Natural killer cell treated with Interleukin-12 subunit alpha and Interleukin-12 subunit beta and Interleukin-15 and Interleukin-18, amount 100 ng/mL, for 72 hours (primary cell): ENCODE data around the gene TEAD4. TPM values are rescaled to one million over a fixed set of nuclear protein-coding genes. Genes with fewer than 3 reads are reported as not detected.

ENCODE experiments used
- ATAC-seq, 2 donors: fragments of 150-1000 bp; cut with Tn5 transposase in 1 of 2; sonication (Bioruptor Pico), chemical (Tn5 transposase) in 1 of 2; 2 replicates each; pipeline ENCODE4 v1.10.0; 2021
- DNase-seq: peaks from one replicate; pipeline ENCODE4 v3.0.0; 2022; ENCODE audit warnings: low spot score
- H3K27ac Mint-ChIP-seq, 2 donors: 1 replicate in 1 of 2; 2 replicates in 1 of 2; pipeline ENCODE4 v1.8.0; 2022; ENCODE audit warnings: mixed read lengths in 2 of 2, mild to moderate bottlenecking in 1 of 2, moderate library complexity in 1 of 2
- H3K27me3 Mint-ChIP-seq, 2 donors: 1 replicate in 1 of 2; 2 replicates in 1 of 2; pipeline ENCODE4 v1.8.0; 2022; ENCODE audit warnings: mixed read lengths in 2 of 2
- H3K36me3 Mint-ChIP-seq: one replicate; pipeline ENCODE4 v1.8.0; 2022; ENCODE audit warnings: mixed read lengths
- H3K4me1 Mint-ChIP-seq, 2 donors: 1 replicate in 1 of 2; 2 replicates in 1 of 2; pipeline ENCODE4 v1.8.0; 2022; ENCODE audit warnings: low read depth in 2 of 2, mixed read lengths in 2 of 2, mild to moderate bottlenecking in 1 of 2
- H3K4me3 Mint-ChIP-seq: one replicate; pipeline ENCODE4 v1.8.0; 2022; ENCODE audit warnings: mixed read lengths
- H3K9me3 Mint-ChIP-seq: 2 replicates; pipeline ENCODE4 v1.8.0; 2022; ENCODE audit warnings: mixed read lengths
- total RNA-seq, 2 donors: library from RNA; stranded (reverse); gene quantifications; one replicate each; pipeline ENCODE4 v1.2.3, GENCODE V29; 2022

TEAD4 gene
- total RNA-seq, 2 donors from 2014 or later: 0.33 TPM; not detected in 1

DNA sequence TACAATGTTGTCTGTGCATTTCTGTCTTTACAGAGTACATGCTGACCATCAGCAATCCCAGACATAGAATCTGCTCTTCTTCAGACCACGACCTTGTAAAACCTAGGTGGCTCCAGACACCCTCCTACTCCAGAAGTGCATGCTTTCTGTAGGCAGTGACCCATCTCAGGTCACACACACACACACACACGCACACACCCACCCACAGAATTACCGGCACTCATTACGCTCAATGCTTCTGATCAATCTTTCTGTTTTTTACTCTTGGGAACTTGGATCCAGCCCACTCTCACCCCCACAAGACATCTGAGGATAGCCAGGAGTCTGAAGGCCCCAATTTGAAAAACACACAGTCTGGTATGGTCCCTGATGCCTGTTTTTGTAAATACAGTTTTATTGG lies 110.5 kb downstream of the TEAD4 start:
- Mint-ChIP-seq H3K4me1 (no peaks in the 10 kb centered on the region), H3K27me3 (peaks cover 6 to 14% of the 10 kb centered on the region in 2 donors), H3K27ac (no peak overlapping the region), H3K9me3 (no peaks in the 10 kb centered on the region), H3K4me3 (no peak overlapping the region), H3K36me3 (no peaks in the 10 kb centered on the region)
- DNase-seq (no peak), ATAC-seq (no peak)

DNA sequence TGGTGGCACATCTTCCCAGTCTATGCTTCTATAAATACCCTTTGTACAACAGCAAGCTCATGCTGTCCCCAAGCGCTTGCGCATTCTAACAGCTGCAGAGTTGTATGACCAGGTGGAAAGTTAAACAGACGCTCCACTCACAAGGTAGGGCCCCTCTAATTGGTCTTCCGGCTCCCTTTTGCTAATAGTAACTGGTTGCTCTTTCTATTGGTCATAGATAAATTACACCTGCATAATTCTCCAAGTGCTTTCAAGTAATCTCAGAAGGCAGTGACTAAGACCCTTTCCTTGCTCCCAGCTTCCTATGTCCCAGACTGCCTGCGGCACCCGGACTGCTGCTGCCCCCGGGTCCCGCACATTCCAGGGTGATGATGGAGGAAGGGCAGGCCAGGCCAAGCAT lies 111.9 kb downstream of the TEAD4 start:
- H3K9me3 Mint-ChIP-seq: no peaks in the 10 kb centered on the region
- peaks cover 13 to 16% of the 10 kb centered on the region in 2 donors for H3K27me3 Mint-ChIP-seq
- no peak for DNase-seq
- no peak overlapping the region for H3K4me3 Mint-ChIP-seq
- no peaks in the 10 kb centered on the region for H3K36me3 Mint-ChIP-seq
- no peak for ATAC-seq
- H3K27ac Mint-ChIP-seq: no peak overlapping the region
- no peaks in the 10 kb centered on the region for H3K4me1 Mint-ChIP-seq

DNA sequence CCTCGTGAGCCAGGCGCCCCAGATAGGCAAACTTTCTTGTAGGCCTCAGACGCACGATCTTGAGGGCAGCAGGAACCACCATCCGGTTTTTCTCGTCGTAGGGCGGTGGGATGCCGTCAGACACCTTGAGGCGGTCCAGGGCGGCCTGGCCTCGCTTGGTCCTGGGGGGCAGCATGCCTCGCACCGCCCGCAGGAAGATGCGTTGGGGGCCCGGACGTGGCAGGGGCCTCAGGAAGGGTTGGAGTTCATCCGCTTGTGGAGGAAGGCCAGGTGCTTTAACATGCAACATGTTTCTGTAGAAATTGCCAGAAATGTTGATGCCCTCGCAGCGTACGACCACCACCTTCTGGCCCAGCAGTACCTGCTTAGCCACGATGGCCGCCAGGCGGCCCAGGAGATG lies 112.5 kb downstream of the TEAD4 start:
- H3K4me1 Mint-ChIP-seq: no peaks in the 10 kb centered on the region
- peaks cover 13 to 14% of the 10 kb centered on the region in 2 donors for H3K27me3 Mint-ChIP-seq
- H3K9me3 Mint-ChIP-seq: no peaks in the 10 kb centered on the region
- ATAC-seq (no peak), DNase-seq (no peak)
- no peak overlapping the region for H3K27ac Mint-ChIP-seq
- no peak overlapping the region for H3K4me3 Mint-ChIP-seq
- H3K36me3 Mint-ChIP-seq: no peaks in the 10 kb centered on the region

DNA sequence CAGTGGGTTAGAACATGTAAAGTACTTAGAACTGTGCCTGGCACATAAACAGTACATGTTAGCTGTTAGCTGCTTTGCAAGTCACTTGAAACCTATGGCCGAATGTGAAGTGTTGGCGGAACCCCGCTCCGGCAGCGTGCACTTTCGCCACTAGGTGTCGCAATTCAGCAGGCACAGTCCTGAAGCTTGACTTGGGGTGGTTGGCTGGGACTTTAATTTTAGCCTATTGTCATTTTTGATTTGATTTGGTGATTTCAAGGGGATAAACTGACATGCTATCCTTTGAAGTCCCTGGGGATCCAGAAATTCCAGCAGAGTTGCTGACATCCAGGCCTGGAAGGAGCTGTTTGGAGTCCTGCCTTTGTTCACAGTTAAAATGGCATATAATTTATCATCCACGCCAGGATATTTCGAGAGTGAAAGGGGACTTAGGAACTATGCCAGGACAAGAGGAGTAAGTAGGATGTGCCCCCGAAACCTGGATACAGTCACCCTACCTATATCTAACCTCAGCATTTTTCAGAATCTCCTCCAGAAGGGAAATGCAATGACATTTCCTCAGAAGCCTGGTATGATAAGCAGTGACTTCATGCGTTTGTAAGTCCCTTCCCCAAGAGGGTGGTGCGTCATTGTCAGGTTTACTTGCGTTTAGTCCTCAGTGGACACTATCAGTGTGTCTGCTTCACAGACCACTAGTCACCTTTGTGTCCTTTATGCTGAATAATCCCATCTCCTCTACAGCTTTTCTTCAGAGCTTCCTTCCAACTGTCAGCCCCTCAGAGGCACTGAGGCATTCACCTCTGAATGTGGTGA lies 114.4 kb downstream of the TEAD4 start:
- Mint-ChIP-seq H3K4me1 (peaks cover 0 to 5% of the 10 kb centered on the region in 2 donors), H3K9me3 (no peaks in the 10 kb centered on the region), H3K4me3 (no peak overlapping the region), H3K27me3 (peaks cover 11 to 13% of the 10 kb centered on the region in 2 donors), H3K36me3 (no peaks in the 10 kb centered on the region), H3K27ac (no peak overlapping the region)
- peak; percentile 84 for DNase-seq
- peak in 1 of 2 donors; percentile 51 for ATAC-seq

DNA sequence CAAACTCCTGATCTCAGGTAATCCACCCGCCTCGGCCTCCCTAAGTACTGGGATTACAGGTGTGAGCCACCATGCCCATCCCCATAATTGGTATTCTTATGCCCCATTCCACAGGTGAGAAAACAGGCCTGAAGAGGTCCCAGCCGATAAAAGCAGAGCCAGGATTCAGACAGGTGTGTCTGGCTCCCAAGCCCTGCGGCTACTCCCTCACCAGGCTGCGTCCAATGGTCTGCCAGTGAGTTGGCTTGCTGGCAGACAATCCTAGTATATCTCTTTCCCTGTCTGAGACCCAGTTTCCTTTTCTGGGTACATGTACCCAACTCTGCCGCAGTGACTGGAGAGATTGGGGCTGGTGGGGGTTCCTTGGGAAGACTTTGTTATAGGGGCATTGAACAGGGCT lies 116.1 kb downstream of the TEAD4 start:
- ATAC-seq (no peak), DNase-seq (no peak)
- H3K9me3 Mint-ChIP-seq: no peaks in the 10 kb centered on the region
- H3K27ac Mint-ChIP-seq: no peak overlapping the region
- H3K27me3 Mint-ChIP-seq: peaks cover 7 to 8% of the 10 kb centered on the region in 2 donors
- H3K4me3 Mint-ChIP-seq: peak overlapping the region; percentile 42
- peaks cover 0 to 5% of the 10 kb centered on the region in 2 donors for H3K4me1 Mint-ChIP-seq
- H3K36me3 Mint-ChIP-seq: no peaks in the 10 kb centered on the region

DNA sequence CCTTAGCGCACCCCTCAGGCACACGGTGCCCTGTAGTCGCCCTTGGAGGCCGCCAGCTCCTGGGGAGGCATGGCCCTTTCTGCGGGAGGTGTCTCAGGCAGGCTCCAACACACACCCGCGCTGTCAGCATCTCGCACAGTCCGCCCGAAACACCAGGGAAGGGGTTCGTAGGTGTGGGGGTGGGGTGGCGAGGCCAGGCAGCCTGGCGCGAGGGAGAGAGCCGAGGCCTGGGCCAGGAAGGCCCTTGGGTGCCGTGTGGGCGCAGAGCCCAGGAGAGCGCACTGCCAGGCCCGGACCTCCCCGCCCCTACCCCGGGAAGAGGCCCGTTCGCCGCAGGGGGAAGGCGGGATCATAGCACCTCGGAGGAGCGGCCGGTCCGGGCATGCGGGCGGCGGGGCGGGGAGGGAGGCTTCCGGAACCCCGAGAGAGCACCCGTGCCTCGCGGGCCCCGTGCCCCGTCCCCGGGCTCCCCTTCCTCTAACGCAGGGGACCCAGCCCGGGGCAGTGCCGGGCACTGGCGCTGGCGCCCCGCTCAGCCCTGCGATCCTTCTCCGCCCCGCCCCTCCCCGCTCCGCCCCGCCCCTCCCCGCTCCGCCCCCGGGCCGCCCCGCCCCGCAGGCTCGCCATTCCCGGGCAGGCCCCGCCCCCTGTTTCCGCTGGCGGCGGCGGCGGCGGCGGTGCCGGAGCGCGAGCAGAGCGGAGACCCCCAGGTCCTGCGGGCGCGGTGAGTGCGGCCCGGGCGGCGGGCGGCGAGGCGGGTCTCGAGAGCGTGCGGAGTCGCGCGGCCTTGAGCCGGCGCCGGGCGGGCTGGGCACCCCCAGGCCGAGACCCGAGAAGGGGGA lies 117.8 kb downstream of the TEAD4 start, which contains the start of gene TSPAN9:
Gene TSPAN9, plus strand, starts transcription at position 650 of the 842 bp plus-strand sequence. CDS start 123,815 bp downstream, outside the sequence.
- no peaks in the 10 kb centered on the region for H3K36me3 Mint-ChIP-seq
- peak; percentile 74 for DNase-seq

DNA sequence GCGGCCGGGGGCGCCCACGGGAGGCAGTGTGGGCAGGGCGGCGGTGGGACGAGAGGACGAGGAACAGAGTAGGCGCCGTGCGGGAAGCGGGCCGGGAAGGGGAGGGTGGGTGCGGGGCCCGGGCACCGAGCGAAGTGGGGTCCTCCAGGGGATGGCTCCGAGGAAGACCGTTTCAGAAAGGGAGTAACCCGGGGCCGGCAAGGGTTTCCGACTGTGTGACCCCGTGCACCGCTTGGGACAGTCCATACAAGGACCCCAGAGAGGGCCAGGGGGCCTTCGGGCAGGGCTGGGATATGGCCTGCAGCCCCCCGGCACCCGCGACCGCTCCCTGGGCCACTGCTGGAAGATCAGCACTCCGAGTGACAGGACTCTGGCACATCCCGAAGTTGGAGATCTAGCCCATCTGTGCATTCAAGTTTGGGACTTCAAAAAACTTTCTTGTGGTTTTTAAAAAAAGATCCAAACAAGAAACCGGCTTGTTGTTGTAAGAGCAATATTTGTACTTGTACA lies 118.4 kb downstream of the TEAD4 start:
- Mint-ChIP-seq H3K27ac (peak overlapping the region in 1 of 2 donors; percentile 51), H3K9me3 (no peaks in the 10 kb centered on the region), H3K4me3 (peak overlapping the region; percentile 61), H3K36me3 (no peaks in the 10 kb centered on the region), H3K27me3 (peaks cover 7 to 8% of the 10 kb centered on the region in 2 donors), H3K4me1 (peaks cover 0 to 5% of the 10 kb centered on the region in 2 donors)
- DNase-seq (no peak), ATAC-seq (no peak)

More for the DNA sequence above, 117.8 kb downstream of the TEAD4 start, which contains the start of gene TSPAN9:
- Mint-ChIP-seq H3K4me3 (peak within 1 kb of the TSS; percentile 68), H3K9me3 (no peaks in the 10 kb centered on the region), H3K4me1 (peaks cover 0 to 5% of the 10 kb centered on the region in 2 donors), H3K27me3 (peaks cover 7 to 8% of the 10 kb centered on the region in 2 donors), H3K27ac (peak within 1 kb of the TSS in 1 of 2 donors; percentile 51)
- ATAC-seq: peak; percentile 89 to 94

DNA sequence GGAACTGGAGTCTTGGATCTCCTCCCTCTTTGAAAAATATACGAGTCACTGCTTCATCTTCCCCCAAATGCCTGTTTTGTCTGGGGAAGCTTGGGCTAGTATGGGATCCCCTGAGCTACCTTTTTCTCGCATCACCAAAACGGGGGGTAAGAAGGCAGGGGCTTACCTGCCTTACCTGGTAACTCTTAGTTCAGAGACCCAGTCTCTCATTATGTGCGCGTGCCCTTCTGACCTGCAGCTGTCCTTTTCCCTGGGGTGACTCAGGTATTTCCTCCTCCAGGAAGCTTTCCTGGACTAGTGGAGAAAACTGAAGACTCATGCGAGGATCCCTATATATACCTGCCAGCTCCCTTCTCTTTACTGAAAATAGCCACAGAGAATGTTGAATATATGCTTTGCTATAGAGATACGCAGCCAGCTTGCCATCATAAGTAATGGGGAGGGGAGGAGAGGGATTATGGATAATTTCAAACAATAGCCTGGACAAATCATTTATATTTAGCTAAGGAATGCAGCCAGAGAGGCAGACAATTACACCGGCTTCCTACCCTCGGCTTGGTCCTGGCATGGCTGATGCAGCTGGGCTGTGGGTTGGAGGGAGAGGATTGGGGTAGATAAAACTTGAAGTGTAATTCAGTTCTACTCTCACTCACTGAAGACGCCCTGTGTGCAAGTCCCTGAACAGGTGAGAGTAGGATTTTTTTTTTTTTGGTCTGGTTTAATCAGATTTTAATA lies 119.1 kb downstream of the TEAD4 start:
- no peaks in the 10 kb centered on the region for H3K9me3 Mint-ChIP-seq
- H3K4me3 Mint-ChIP-seq: peak overlapping the region; percentile 61
- DNase-seq (no peak), ATAC-seq (no peak)
- no peaks in the 10 kb centered on the region for H3K36me3 Mint-ChIP-seq
- peaks cover 0 to 5% of the 10 kb centered on the region in 2 donors for H3K4me1 Mint-ChIP-seq
- H3K27ac Mint-ChIP-seq: peak overlapping the region in 1 of 2 donors; percentile 51
- H3K27me3 Mint-ChIP-seq: peaks cover 7 to 8% of the 10 kb centered on the region in 2 donors

DNA sequence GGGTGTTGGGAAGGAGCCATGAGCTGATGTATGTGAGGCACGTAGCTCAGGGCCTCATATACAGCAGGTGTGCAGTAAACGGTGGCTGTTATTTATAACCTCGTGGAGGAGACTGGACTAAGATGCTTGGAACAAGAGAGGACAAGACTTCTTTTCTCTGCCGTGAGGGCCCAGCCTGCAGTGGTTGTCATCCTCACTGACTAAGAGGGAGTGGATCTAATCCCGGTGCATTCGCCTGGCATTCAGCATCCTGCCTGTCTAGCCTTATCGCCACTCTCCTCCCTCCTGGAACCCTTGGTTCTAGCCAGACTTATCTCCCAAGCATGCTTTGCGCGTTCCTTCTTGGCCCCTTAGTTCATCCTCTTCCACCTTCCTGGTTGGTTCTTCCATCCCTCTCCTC lies 121.9 kb downstream of the TEAD4 start:
- ATAC-seq: no peak
- Mint-ChIP-seq H3K9me3 (no peaks in the 10 kb centered on the region), H3K27me3 (peaks cover 0 to 5% of the 10 kb centered on the region in 2 donors), H3K4me1 (peaks cover 0 to 5% of the 10 kb centered on the region in 2 donors), H3K4me3 (no peak overlapping the region), H3K27ac (no peak overlapping the region), H3K36me3 (no peaks in the 10 kb centered on the region)
- no peak for DNase-seq

DNA sequence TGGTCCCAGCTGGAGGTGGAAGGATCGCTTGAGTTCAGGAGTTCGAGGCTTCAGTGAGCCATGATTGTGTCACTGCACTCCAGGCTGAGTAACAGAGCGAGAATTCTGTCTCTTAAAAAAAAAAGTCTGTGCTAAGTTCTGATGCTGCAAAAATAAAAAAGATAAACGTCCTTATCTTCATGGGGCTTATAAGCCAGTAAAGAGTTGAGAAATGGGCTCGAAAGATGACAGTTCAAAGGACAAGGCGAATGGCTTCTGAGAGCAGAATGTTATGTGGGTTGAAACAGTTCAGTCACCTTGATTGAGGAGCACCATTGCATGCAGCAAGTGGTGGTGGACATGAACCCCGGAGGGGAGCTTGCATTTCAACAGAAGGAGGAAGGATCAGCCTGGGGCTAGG lies 122.7 kb downstream of the TEAD4 start:
- no peak for DNase-seq
- no peak overlapping the region for H3K27ac Mint-ChIP-seq
- H3K27me3 Mint-ChIP-seq: peaks cover 0 to 5% of the 10 kb centered on the region in 2 donors
- no peak for ATAC-seq
- H3K36me3 Mint-ChIP-seq: no peaks in the 10 kb centered on the region
- no peak overlapping the region for H3K4me3 Mint-ChIP-seq
- H3K4me1 Mint-ChIP-seq: peaks cover 0 to 5% of the 10 kb centered on the region in 2 donors
- no peaks in the 10 kb centered on the region for H3K9me3 Mint-ChIP-seq

DNA sequence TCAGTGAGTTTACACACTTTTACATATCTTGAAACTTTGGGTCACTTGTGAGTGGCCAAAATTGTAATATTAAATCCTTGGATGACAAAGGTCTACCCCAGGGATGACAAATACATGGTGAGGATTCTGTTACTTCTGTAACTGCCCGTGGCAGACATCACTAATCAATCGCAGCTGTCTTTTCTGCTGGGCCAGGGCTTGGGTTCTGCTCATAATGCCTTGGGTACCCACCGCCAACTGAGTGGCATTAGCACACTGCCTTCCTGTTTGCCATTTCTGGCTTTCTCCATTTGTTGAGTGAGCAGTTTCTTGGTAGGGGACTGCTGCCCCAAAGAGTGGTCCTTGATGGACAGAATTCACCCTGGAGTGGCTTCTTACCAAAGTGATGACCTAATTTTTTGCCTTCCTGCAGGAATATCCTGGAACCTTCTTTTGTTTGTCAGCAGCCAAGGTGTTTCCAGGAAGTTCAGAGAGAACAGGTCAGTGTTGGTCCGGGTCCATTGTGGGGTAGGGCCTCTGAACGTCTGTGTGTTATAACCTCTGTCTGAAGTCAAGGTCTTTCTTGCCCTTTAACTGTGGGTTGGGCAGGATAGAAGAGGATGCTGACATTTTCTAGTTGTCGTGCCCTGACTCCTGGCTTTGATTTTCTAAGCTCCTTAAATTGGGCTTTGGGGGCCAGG lies 124.2 kb downstream of the TEAD4 start:
- H3K27ac Mint-ChIP-seq: no peak overlapping the region

DNA sequence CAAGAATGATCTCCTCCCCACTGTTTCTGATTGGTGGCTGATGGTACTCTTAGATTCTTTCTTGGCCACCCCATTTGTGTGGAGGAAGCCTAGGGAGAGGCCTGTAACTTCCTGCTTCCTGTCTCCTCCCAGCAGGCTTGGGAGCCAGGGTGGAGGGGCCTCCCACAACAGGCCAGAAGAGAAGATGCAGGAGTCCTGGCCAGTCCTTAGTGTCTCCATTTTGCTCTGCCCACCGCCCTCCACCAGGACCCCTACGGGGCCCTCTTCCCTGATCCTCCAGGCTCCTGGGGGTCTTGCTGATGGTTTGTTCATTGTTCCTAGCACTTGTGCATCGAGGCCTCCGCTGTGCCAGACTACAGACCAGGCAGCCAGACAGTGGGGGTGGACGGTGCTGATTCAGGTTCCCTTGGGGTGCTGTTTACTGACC lies 124.7 kb downstream of the TEAD4 start:
- no peaks in the 10 kb centered on the region for H3K27me3 Mint-ChIP-seq
- H3K36me3 Mint-ChIP-seq: no peaks in the 10 kb centered on the region
- no peaks in the 10 kb centered on the region for H3K9me3 Mint-ChIP-seq
- H3K4me3 Mint-ChIP-seq: no peak overlapping the region
- H3K4me1 Mint-ChIP-seq: no peaks in the 10 kb centered on the region
- no peak for ATAC-seq
- no peak overlapping the region for H3K27ac Mint-ChIP-seq
- DNase-seq: no peak

More for the DNA sequence above, 124.2 kb downstream of the TEAD4 start:
- Mint-ChIP-seq H3K4me1 (peaks cover 0 to under 1% of the 10 kb centered on the region in 2 donors), H3K9me3 (no peaks in the 10 kb centered on the region), H3K27me3 (peaks cover 0 to 1% of the 10 kb centered on the region in 2 donors), H3K4me3 (no peak overlapping the region), H3K36me3 (no peaks in the 10 kb centered on the region)
- DNase-seq (no peak), ATAC-seq (no peak)

DNA sequence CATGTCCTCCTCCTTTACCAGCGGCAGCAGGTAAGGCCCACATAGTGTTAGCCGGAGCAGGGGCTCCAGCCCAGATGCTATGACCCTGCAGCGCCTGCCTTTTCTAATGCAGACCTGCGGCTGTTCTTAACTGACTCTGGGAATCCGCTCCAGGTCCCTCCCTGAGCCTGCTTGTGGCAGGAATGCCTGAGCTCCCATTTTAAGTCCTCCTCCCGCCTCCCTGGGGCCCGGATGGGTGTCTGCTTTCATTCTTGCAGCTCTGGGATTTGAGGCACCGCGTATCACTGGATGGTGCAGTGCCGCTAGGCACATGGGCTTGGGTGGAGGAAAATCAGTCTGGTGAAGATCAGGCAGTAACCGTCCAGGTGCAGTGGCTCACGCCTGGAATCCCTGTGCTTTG lies 125.5 kb downstream of the TEAD4 start:
- Mint-ChIP-seq H3K27me3 (no peaks in the 10 kb centered on the region), H3K4me1 (no peaks in the 10 kb centered on the region), H3K36me3 (no peaks in the 10 kb centered on the region), H3K9me3 (no peaks in the 10 kb centered on the region), H3K27ac (no peak overlapping the region), H3K4me3 (no peak overlapping the region)
- ATAC-seq: no peak
- DNase-seq: no peak
